GM23248 (cell line): Measurements from ENCODE around the gene CCT3. TPM values are rescaled to one million over a fixed set of nuclear protein-coding genes. Genes with fewer than 3 reads are reported as not detected.
A peak's percentile ranks its signal among the peaks of the same experiment; 100 is the strongest.
"Not testable (repeated sequence)": the region's sequence is repeated elsewhere in the genome, so short reads cannot be mapped to it uniquely, and the experiment has no call there.

Source experiments
- DNase-seq: peaks from one replicate; pipeline ENCODE4 v3.0.0-alpha.2; 2015
- H2AFZ ChIP-seq: fragments of 200-600 bp; sonication (generic); 2 replicates; pipeline ENCODE4 v1.6.1; 2016; ENCODE audit warnings: antibody characterized with exemption
- H3F3A ChIP-seq: fragments of 200-600 bp; sonication (generic); 2 replicates; pipeline ENCODE4 v1.6.1; 2016; ENCODE audit warnings: mild to moderate bottlenecking, antibody characterized with exemption, mixed run types; ENCODE audit not compliant: insufficient read depth
- H3K27ac ChIP-seq: fragments of 200-600 bp; sonication (generic); 2 replicates; pipeline ENCODE4 v1.5.1; 2016; ENCODE audit warnings: mild to moderate bottlenecking
- H3K27me3 ChIP-seq: fragments of 200-600 bp; sonication (generic); replicated peaks from 2 replicates; pipeline ENCODE4 v1.6.1; 2016; ENCODE audit warnings: mild to moderate bottlenecking; ENCODE audit not compliant: insufficient read depth
- H3K36me3 ChIP-seq: fragments of 200-600 bp; sonication (generic); 2 replicates; pipeline ENCODE4 v1.6.1; 2016; ENCODE audit warnings: low read depth, mild to moderate bottlenecking
- H3K4me1 ChIP-seq: fragments of 200-600 bp; sonication (generic); 2 replicates; pipeline ENCODE4 v1.6.1; 2016; ENCODE audit warnings: mild to moderate bottlenecking; ENCODE audit not compliant: insufficient read depth
- H3K4me2 ChIP-seq: fragments of 200-600 bp; sonication (generic); one replicate; pipeline ENCODE4 v1.6.1; 2016; ENCODE audit warnings: mild to moderate bottlenecking; ENCODE audit not compliant: unreplicated experiment
- H3K4me3 ChIP-seq: fragments of 200-600 bp; sonication (generic); 2 replicates; pipeline ENCODE4 v1.5.1; 2016; ENCODE audit warnings: mild to moderate bottlenecking
- H3K79me2 ChIP-seq: fragments of 200-600 bp; sonication (generic); 2 replicates; pipeline ENCODE4 v1.6.1; 2016; ENCODE audit warnings: mild to moderate bottlenecking; ENCODE audit not compliant: insufficient read depth
- H3K9ac ChIP-seq: fragments of 200-600 bp; sonication (generic); 2 replicates; pipeline ENCODE4 v1.6.1; 2016; ENCODE audit warnings: mild to moderate bottlenecking
- H3K9me2 ChIP-seq: fragments of 200-600 bp; sonication (generic); 2 replicates; pipeline ENCODE4 v1.6.1; 2016; ENCODE audit warnings: mixed run types, mild to moderate bottlenecking, moderate library complexity; ENCODE audit not compliant: insufficient read depth
- H3K9me3 ChIP-seq: fragments of 200-600 bp; sonication (generic); one replicate; pipeline ENCODE4 v1.6.1; 2017; ENCODE audit warnings: low read depth
- H4K20me1 ChIP-seq: fragments of 200-600 bp; sonication (generic); 2 replicates; pipeline ENCODE4 v1.6.0; 2016; ENCODE audit not compliant: insufficient read depth
- EZH2 ChIP-seq: fragments of 200-600 bp; sonication (generic); IDR thresholded peaks from 2 replicates; pipeline ENCODE4 v1.6.1; 2018; ENCODE audit warnings: antibody characterized with exemption, mild to moderate bottlenecking; ENCODE audit not compliant: insufficient read depth, poor library complexity, severe bottlenecking
- EZH2phosphoT487 ChIP-seq: fragments of 200-600 bp; sonication (generic); IDR thresholded peaks from 2 replicates; pipeline ENCODE4 v1.6.1; 2018; ENCODE audit warnings: antibody characterized with exemption, moderate library complexity, mild to moderate bottlenecking, low read depth; ENCODE audit not compliant: insufficient read depth
- WGBS, 2 experiments: methylation state at CpG; one replicate each; pipeline ENCODE4 v1.1.6; 2015 to 2017; ENCODE audit warnings: low lambda C conversion rate in 2 of 2, low coverage in 1 of 2; ENCODE audit errors: missing lambda C conversion rate in 2 of 2; 5-methylcytosine and 5-hydroxymethylcytosine counted together
- in situ Hi-C: fragments of 300-500 bp; cut with MboI; formaldehyde crosslinking; loops from 2 replicates; pipeline ENCODE4 v1.15.0; 2020
- polyA plus RNA-seq: library from polyadenylated mRNA; unstranded; fragments of >200 nt; fragmentation: Nextera tagmentation; extraction: Ambion mirVana; gene quantifications from 2 replicates; pipeline ENCODE4 v1.2.1, GENCODE V29; 2016
- total RNA-seq: library from RNA; depleted of rRNA; stranded (reverse); fragments of >200 nt; shearing (Covaris generic); gene quantifications from 2 replicates; pipeline ENCODE4 v1.2.3, GENCODE V29; 2014

Gene CCT3
- total and polyA plus RNA-seq, 2 experiments from 2014 or later, result 226 to 307 TPM

GRCh38 chr1:156357977-156358376 is 19.9 kb upstream of the CCT3 start:
- no peaks in the 10 kb centered on the region for H3K9me3 ChIP-seq
- WGBS, 2 experiments, result 64 to 70% methylated on average over 2 of the region's 2 CpGs
- TF ChIP-seq EZH2phosphoT487 (no peak), EZH2 (no peak)
- no peak overlapping the region for H3K9ac ChIP-seq
- H3F3A ChIP-seq, result no peaks in the 10 kb centered on the region
- no peaks in the 10 kb centered on the region for H3K79me2 ChIP-seq
- H4K20me1 ChIP-seq, result no peaks in the 10 kb centered on the region
- peaks cover 13% of the 10 kb centered on the region; the same call in 1 of the 2 replicates for H3K27me3 ChIP-seq
- in situ Hi-C loops, result no loop called here
- no peak overlapping the region for H2AFZ ChIP-seq
- no peaks in the 10 kb centered on the region for H3K9me2 ChIP-seq
- no peaks in the 10 kb centered on the region for H3K36me3 ChIP-seq
- no peak overlapping the region for H3K4me2 ChIP-seq
- H3K4me1 ChIP-seq, result no peaks in the 10 kb centered on the region
- no peak overlapping the region for H3K4me3 ChIP-seq
- no peak overlapping the region for H3K27ac ChIP-seq
- no peak for DNase-seq

- H2AFZ ChIP-seq, result no peak overlapping the region
- TF ChIP-seq EZH2phosphoT487 (no peak), EZH2 (no peak)
- WGBS, 2 experiments, result 5 to 6% methylated on average over 22 of the region's 22 CpGs
- H3K4me3 ChIP-seq, result no peak overlapping the region
- no peaks in the 10 kb centered on the region for H3K9me2 ChIP-seq
- H4K20me1 ChIP-seq, result no peaks in the 10 kb centered on the region
- in situ Hi-C loops, result no loop called here
- no peaks in the 10 kb centered on the region for H3K79me2 ChIP-seq
- H3K4me1 ChIP-seq, result no peaks in the 10 kb centered on the region
- H3K4me2 ChIP-seq, result no peak overlapping the region
- no peak overlapping the region for H3K9ac ChIP-seq
- DNase-seq, result peak; percentile 57
- H3F3A ChIP-seq, result no peaks in the 10 kb centered on the region
- no peak overlapping the region for H3K27ac ChIP-seq
- peaks cover 13% of the 10 kb centered on the region; the same call in 1 of the 2 replicates for H3K27me3 ChIP-seq
- no peaks in the 10 kb centered on the region for H3K36me3 ChIP-seq
- no peaks in the 10 kb centered on the region for H3K9me3 ChIP-seq
These were observed 18.9 kb upstream of the CCT3 start for GRCh38 chr1:156356875-156357534.

GRCh38 chr1:156356262-156356874 is 18.3 kb upstream of the CCT3 start:
- no peak overlapping the region for H3K4me3 ChIP-seq
- no peak overlapping the region for H3K9ac ChIP-seq
- H3K9me2 ChIP-seq, result no peaks in the 10 kb centered on the region
- H3K27me3 ChIP-seq, result peaks cover 13% of the 10 kb centered on the region; the same call in 1 of the 2 replicates
- TF ChIP-seq EZH2, result no peak
- no peak for TF ChIP-seq EZH2phosphoT487
- H3K27ac ChIP-seq, result no peak overlapping the region
- H3K4me1 ChIP-seq, result no peaks in the 10 kb centered on the region
- no peak overlapping the region for H3K4me2 ChIP-seq
- H2AFZ ChIP-seq, result no peak overlapping the region
- DNase-seq, result no peak
- no peaks in the 10 kb centered on the region for H3F3A ChIP-seq
- no peaks in the 10 kb centered on the region for H3K9me3 ChIP-seq
- H3K79me2 ChIP-seq, result no peaks in the 10 kb centered on the region
- no peaks in the 10 kb centered on the region for H4K20me1 ChIP-seq
- 35 to 38% methylated on average over 6 of the region's 6 CpGs for WGBS, 2 experiments
- H3K36me3 ChIP-seq, result no peaks in the 10 kb centered on the region
- in situ Hi-C loops, result no loop called here

- in situ Hi-C loops, H3K27ac ChIP-seq: not testable (repeated sequence)
These were observed 14.4 kb upstream of the CCT3 start for GRCh38 chr1:156352481-156352880.

More at GRCh38 chr1:156352481-156352880, 14.4 kb upstream of the CCT3 start:
- H3F3A ChIP-seq, H3K9me3 ChIP-seq, H3K4me3 ChIP-seq, H3K4me2 ChIP-seq, H3K4me1 ChIP-seq, H3K9me2 ChIP-seq, H3K79me2 ChIP-seq, H3K36me3 ChIP-seq, H2AFZ ChIP-seq, DNase-seq, H4K20me1 ChIP-seq, H3K9ac ChIP-seq: not testable (repeated sequence)
- 78 to 83% methylated on average over 13 of the region's 13 CpGs for WGBS, 2 experiments
- H3K27me3 ChIP-seq, result peaks cover 13% of the 10 kb centered on the region; the same call in 1 of the 2 replicates
